ENCODE measurements around the gene PLXNC1. TPM values are rescaled to one million over a fixed set of nuclear protein-coding genes. Genes with fewer than 3 reads are reported as not detected.

Gene PLXNC1
- total RNA-seq, 1 experiment from 2014 or later, result 0.30 TPM

GRCh38 chr12:94260717-94261116 is 112.3 kb downstream of the PLXNC1 start:
- TF ChIP-seq CTCF (conservative IDR thresholded peaks at IDR 0.05; ENCODE audit: low read depth, low read length), result no peak
- TF ChIP-seq EZH2 (IDR thresholded peaks at IDR 0.05; ENCODE audit: borderline replicate concordance, low read depth, low read length, poor library complexity, severe bottlenecking), result no peak
- BruUV-seq (replicated peaks), result no TSS peak
- H3K27ac ChIP-seq (ENCODE audit: low read depth, low read length, poor library complexity, severe bottlenecking), result no peak overlapping the region
- peaks cover 40% of the 10 kb centered on the region for H3K4me1 ChIP-seq (ENCODE audit: insufficient read depth, low read length, poor library complexity, severe bottlenecking)
- ChIA-PET POLR2A (ENCODE audit: low non-redundant PET) (no interaction called here), CTCF (interaction anchor here (0.7 kb wide), 1 partner anchor 521 kb away, joined by 3 read pairs; no protein-coding TSS in a partner anchor)
- H3K36me3 ChIP-seq (ENCODE audit: insufficient read depth, low read length, poor library complexity, severe bottlenecking), result no peaks in the 10 kb centered on the region
- H3K4me3 ChIP-seq (ENCODE audit: low read depth, low read length, poor library complexity, severe bottlenecking), result no peak overlapping the region
- intact Hi-C loops (cut with micrococcal nuclease; ENCODE audit: unreplicated experiment), result loop anchor here (10.0 kb wide), 1 partner anchor 264 kb away; no protein-coding TSS in a partner anchor
- DNase-seq (ENCODE audit: low spot score), result no peak
- H3K9me3 ChIP-seq (ENCODE audit: low read depth, low read length, poor library complexity, severe bottlenecking), result no peaks in the 10 kb centered on the region
- H3K27me3 ChIP-seq (replicated peaks; ENCODE audit: insufficient read depth, low read depth, low read length, poor library complexity), result peaks cover 2% of the 10 kb centered on the region

GRCh38 chr12:94261119-94261518 is 112.7 kb downstream of the PLXNC1 start:
- CTCF ChIA-PET, result interaction anchor here (0.7 kb wide), 1 partner anchor 521 kb away, joined by 3 read pairs; no protein-coding TSS in a partner anchor
- no peaks in the 10 kb centered on the region for H3K9me3 ChIP-seq (ENCODE audit: low read depth, low read length, poor library complexity, severe bottlenecking)
- DNase-seq (ENCODE audit: low spot score), result peak; percentile 67
- H3K27me3 ChIP-seq (replicated peaks; ENCODE audit: insufficient read depth, low read depth, low read length, poor library complexity), result peaks cover 6% of the 10 kb centered on the region
- POLR2A ChIA-PET (ENCODE audit: low non-redundant PET), result no interaction called here
- H3K4me1 ChIP-seq (ENCODE audit: insufficient read depth, low read length, poor library complexity, severe bottlenecking), result peaks cover 40% of the 10 kb centered on the region
- no peak overlapping the region for H3K4me3 ChIP-seq (ENCODE audit: low read depth, low read length, poor library complexity, severe bottlenecking)
- TF ChIP-seq EZH2 (IDR thresholded peaks at IDR 0.05; ENCODE audit: borderline replicate concordance, low read depth, low read length, poor library complexity, severe bottlenecking) (no peak), CTCF (conservative IDR thresholded peaks at IDR 0.05; ENCODE audit: low read depth, low read length) (peak; percentile 37; the same call in 1 of the 2 replicates)
- H3K36me3 ChIP-seq (ENCODE audit: insufficient read depth, low read length, poor library complexity, severe bottlenecking), result no peaks in the 10 kb centered on the region
- intact Hi-C loops (cut with micrococcal nuclease; ENCODE audit: unreplicated experiment), result loop anchor here (10.0 kb wide), 1 partner anchor 264 kb away; no protein-coding TSS in a partner anchor
- no peak overlapping the region for H3K27ac ChIP-seq (ENCODE audit: low read depth, low read length, poor library complexity, severe bottlenecking)
- BruUV-seq (replicated peaks), result no TSS peak

- DNase-seq (ENCODE audit: low spot score), result no peak
- intact Hi-C loops (cut with micrococcal nuclease; ENCODE audit: unreplicated experiment), result loop anchor here (10.0 kb wide), 1 partner anchor 263 kb away; no protein-coding TSS in a partner anchor
- no TSS peak for BruUV-seq (replicated peaks)
- Histone ChIP-seq H3K9me3 (ENCODE audit: low read depth, low read length, poor library complexity, severe bottlenecking) (no peaks in the 10 kb centered on the region), H3K27me3 (replicated peaks; ENCODE audit: insufficient read depth, low read depth, low read length, poor library complexity) (peaks cover 7% of the 10 kb centered on the region), H3K27ac (ENCODE audit: low read depth, low read length, poor library complexity, severe bottlenecking) (peak overlapping the region; percentile 47), H3K4me3 (ENCODE audit: low read depth, low read length, poor library complexity, severe bottlenecking) (peak overlapping the region; percentile 48), H3K36me3 (ENCODE audit: insufficient read depth, low read length, poor library complexity, severe bottlenecking) (no peaks in the 10 kb centered on the region), H3K4me1 (ENCODE audit: insufficient read depth, low read length, poor library complexity, severe bottlenecking) (peaks cover 43% of the 10 kb centered on the region)
- POLR2A ChIA-PET (ENCODE audit: low non-redundant PET), result no interaction called here
- no peak for TF ChIP-seq CTCF (conservative IDR thresholded peaks at IDR 0.05; ENCODE audit: low read depth, low read length)
- TF ChIP-seq EZH2 (IDR thresholded peaks at IDR 0.05; ENCODE audit: borderline replicate concordance, low read depth, low read length, poor library complexity, severe bottlenecking), result no peak
- CTCF ChIA-PET, result no interaction called here
Observed at GRCh38 chr12:94261786-94262185, 113.4 kb downstream of the PLXNC1 start.
